Measurements from ENCODE around the gene PRPSAP1. TPM values are rescaled to one million over a fixed set of nuclear protein-coding genes. Genes with fewer than 3 reads are reported as not detected.

The PRPSAP1 gene
- total RNA-seq, 1 experiment from 2014 or later = 63.3 TPM

DNA sequence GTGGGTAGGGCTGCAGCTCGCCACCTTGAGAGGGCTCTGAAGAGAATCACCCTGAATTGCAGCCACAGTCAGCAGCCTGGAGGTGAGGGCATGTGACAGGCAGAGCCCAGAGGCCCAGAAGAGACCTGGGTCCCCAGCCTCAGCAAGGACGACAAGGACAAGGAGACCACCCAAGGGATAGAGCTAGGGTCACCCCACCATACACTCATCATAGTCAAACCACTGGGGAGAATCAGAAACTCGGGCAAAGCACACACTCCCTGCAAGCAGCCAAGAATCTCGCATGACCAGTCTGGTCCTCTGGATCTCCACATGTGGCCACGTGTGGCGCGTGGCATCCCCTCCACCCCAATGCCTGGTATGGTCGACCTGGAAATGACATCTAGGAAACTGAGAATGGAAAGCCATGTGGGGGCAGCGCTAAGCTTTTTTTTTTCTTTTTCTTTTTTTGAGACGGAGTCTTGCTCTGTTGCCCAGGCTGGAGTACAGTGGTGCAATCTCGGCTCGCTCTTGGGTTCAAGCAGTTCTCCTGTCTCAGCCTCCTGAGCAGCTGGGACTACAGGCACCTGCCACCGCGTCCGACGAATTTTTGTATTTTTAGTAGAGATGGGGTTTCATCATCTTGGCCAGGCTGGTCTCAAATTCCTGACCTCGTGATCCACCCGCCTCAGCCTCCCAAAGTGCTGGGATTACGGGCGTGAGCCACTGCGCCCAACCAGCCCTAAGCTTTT is 26.1 kb upstream of the PRPSAP1 start:
- Histone ChIP-seq H3K27ac (no peak overlapping the region), H3K4me2 (no peak overlapping the region), H3K36me3 (ENCODE audit: low read depth) (no peaks in the 10 kb centered on the region), H3F3A (ENCODE audit: insufficient read depth, low read depth) (no peaks in the 10 kb centered on the region), H3K79me2 (ENCODE audit: low read depth) (no peaks in the 10 kb centered on the region), H3K4me3 (no peak overlapping the region), H2AFZ (no peak overlapping the region), H4K20me1 (ENCODE audit: insufficient read depth) (no peaks in the 10 kb centered on the region), H3K9me3 (ENCODE audit: insufficient read depth, low read depth) (no peaks in the 10 kb centered on the region), H3K4me1 (replicated peaks; ENCODE audit: insufficient read depth) (no peaks in the 10 kb centered on the region), H3K9me2 (ENCODE audit: insufficient read depth) (no peaks in the 10 kb centered on the region), H3K27me3 (ENCODE audit: insufficient read depth, low read depth) (no peaks in the 10 kb centered on the region)
- no peak for TF ChIP-seq EZH2 (IDR thresholded peaks at IDR 0.05; ENCODE audit: low read depth)
- DNase-seq = no peak
- intact Hi-C loops (cut with micrococcal nuclease; ENCODE audit: unreplicated experiment) = no loop called here
- ChIA-PET CTCF (no interaction called here), POLR2A (ENCODE audit: unreplicated experiment) (no interaction called here)
- BruUV-seq (replicated peaks) = no TSS peak

DNA sequence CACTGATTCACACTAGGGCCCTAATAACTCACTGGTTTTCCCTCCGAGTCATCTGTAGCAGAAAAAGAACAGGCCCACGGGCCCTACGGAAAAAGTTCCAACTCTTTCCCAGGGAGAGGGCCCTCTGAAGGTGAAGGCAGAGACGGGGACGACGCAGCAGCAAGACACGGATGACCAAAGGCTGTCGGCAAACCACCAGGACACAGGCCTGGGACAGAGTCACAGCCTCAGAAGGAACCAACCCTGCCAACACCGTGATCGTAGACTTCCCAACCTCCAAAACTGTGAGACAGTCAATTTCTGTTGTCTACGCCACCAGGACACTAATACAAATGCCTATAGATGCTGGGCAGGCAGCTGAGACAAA is 25.5 kb upstream of the PRPSAP1 start:
- no peak for DNase-seq
- Histone ChIP-seq H3K4me3 (no peak overlapping the region), H3K27me3 (ENCODE audit: insufficient read depth, low read depth) (no peaks in the 10 kb centered on the region), H3K79me2 (ENCODE audit: low read depth) (no peaks in the 10 kb centered on the region), H3F3A (ENCODE audit: insufficient read depth, low read depth) (no peaks in the 10 kb centered on the region), H3K9me2 (ENCODE audit: insufficient read depth) (no peaks in the 10 kb centered on the region), H2AFZ (no peak overlapping the region), H3K4me1 (replicated peaks; ENCODE audit: insufficient read depth) (no peaks in the 10 kb centered on the region), H3K27ac (no peak overlapping the region), H3K9me3 (ENCODE audit: insufficient read depth, low read depth) (no peaks in the 10 kb centered on the region), H3K36me3 (ENCODE audit: low read depth) (no peaks in the 10 kb centered on the region), H4K20me1 (ENCODE audit: insufficient read depth) (no peaks in the 10 kb centered on the region), H3K4me2 (no peak overlapping the region)
- intact Hi-C loops (cut with micrococcal nuclease; ENCODE audit: unreplicated experiment) = no loop called here
- no peak for TF ChIP-seq EZH2 (IDR thresholded peaks at IDR 0.05; ENCODE audit: low read depth)
- TF ChIP-seq, protein P1, sequence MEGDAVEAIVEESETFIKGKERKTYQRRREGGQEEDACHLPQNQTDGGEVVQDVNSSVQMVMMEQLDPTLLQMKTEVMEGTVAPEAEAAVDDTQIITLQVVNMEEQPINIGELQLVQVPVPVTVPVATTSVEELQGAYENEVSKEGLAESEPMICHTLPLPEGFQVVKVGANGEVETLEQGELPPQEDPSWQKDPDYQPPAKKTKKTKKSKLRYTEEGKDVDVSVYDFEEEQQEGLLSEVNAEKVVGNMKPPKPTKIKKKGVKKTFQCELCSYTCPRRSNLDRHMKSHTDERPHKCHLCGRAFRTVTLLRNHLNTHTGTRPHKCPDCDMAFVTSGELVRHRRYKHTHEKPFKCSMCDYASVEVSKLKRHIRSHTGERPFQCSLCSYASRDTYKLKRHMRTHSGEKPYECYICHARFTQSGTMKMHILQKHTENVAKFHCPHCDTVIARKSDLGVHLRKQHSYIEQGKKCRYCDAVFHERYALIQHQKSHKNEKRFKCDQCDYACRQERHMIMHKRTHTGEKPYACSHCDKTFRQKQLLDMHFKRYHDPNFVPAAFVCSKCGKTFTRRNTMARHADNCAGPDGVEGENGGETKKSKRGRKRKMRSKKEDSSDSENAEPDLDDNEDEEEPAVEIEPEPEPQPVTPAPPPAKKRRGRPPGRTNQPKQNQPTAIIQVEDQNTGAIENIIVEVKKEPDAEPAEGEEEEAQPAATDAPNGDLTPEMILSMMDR (conservative IDR thresholded peaks at IDR 0.05) = no peak
- CTCF ChIA-PET = no interaction called here
- POLR2A ChIA-PET (ENCODE audit: unreplicated experiment) = no interaction called here
- BruUV-seq (replicated peaks) = no TSS peak

DNA sequence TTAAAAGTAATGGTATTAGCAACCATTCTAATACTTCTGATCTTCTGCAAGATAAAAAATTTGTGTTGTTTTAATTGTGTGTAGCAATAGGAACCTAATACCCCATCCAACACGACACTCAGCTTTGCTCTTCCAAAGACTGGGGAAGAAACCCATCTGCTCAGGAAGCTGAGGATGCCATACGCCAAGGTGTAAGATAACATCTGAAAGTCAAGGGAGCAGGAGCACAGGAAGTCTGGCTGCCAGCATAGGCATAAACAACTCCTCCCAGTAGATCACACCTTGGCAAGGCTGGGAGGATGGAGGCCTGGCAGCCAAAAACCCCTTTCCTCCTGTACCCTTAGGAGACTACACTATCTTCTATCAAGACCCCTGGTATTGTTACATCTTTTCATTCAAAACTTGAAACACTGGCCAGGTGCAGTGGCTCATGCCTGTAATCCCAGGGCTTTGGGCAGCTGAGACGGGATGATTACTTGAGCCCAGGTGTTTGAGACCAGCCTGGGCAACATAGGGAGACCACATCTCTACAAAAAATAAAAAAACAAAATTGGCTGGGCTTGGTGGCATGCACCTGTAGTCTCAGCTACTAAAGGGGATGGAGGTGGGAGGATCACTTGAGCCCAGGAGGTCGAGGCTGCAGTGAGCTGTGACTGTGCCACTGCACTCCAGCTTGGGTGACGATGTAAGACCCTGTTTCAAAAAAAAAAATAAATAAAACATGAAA is 25.0 kb upstream of the PRPSAP1 start:
- no peaks in the 10 kb centered on the region for H4K20me1 ChIP-seq (ENCODE audit: insufficient read depth)
- ChIA-PET POLR2A (ENCODE audit: unreplicated experiment) (interaction anchor here (0.6 to 0.7 kb wide), 3 partner anchors 48 to 293 kb away, joined by 3 to 4 read pairs (median 3); no protein-coding TSS in a partner anchor), CTCF (no interaction called here)
- H3K4me1 ChIP-seq (replicated peaks; ENCODE audit: insufficient read depth) = no peaks in the 10 kb centered on the region
- H3F3A ChIP-seq (ENCODE audit: insufficient read depth, low read depth) = no peaks in the 10 kb centered on the region
- BruUV-seq (replicated peaks) = no TSS peak
- no peak overlapping the region for H2AFZ ChIP-seq
- H3K4me2 ChIP-seq = no peak overlapping the region
- no peak overlapping the region for H3K27ac ChIP-seq
- H3K36me3 ChIP-seq (ENCODE audit: low read depth) = no peaks in the 10 kb centered on the region
- H3K79me2 ChIP-seq (ENCODE audit: low read depth) = no peaks in the 10 kb centered on the region
- DNase-seq = no peak
- H3K27me3 ChIP-seq (ENCODE audit: insufficient read depth, low read depth) = no peaks in the 10 kb centered on the region
- H3K9me3 ChIP-seq (ENCODE audit: insufficient read depth, low read depth) = no peaks in the 10 kb centered on the region
- TF ChIP-seq, protein P1 (conservative IDR thresholded peaks at IDR 0.05) = no peak
- no peak for TF ChIP-seq EZH2 (IDR thresholded peaks at IDR 0.05; ENCODE audit: low read depth)
- no peaks in the 10 kb centered on the region for H3K9me2 ChIP-seq (ENCODE audit: insufficient read depth)
- intact Hi-C loops (cut with micrococcal nuclease; ENCODE audit: unreplicated experiment) = no loop called here
- H3K4me3 ChIP-seq = no peak overlapping the region
